Gastrocnemius medialis (tissue), 4 donors: ENCODE data around the gene ZNF541. TPM values are rescaled to one million over a fixed set of nuclear protein-coding genes. Genes with fewer than 3 reads are reported as not detected.

Experiments used
- ATAC-seq, 2 donors: fragments of 150-250 bp; one replicate each; pipeline ENCODE4 v1.9.1; 2016
- DNase-seq, 2 donors: peaks; one replicate each; pipeline ENCODE4 v3.0.0-alpha.2; 2019
- H3K27ac ChIP-seq, 4 donors: fragments of 200-600 bp; sonication (generic); 1 replicate in 1 of 4; 2 replicates in 3 of 4; pipeline ENCODE4 v1.5.1; 2016 to 2018; ENCODE audit warnings: mild to moderate bottlenecking in 2 of 4, moderate library complexity in 1 of 4
- H3K27me3 ChIP-seq, 3 donors: fragments of 200-600 bp; sonication (generic) in 2 of 3; 1 replicate in 1 of 3; 2 replicates in 2 of 3; pipeline versions ENCODE4 v1.5.1 to v1.6.0; 2016 to 2019; ENCODE audit warnings: mild to moderate bottlenecking in 1 of 3, moderate library complexity in 1 of 3
- H3K36me3 ChIP-seq, 2 donors: fragments of 200-600 bp; sonication (generic) in 1 of 2; one replicate each; pipeline ENCODE4 v1.5.1; 2017 to 2018
- H3K4me1 ChIP-seq, 2 donors: fragments of 200-600 bp; sonication (generic) in 1 of 2; one replicate each; pipeline ENCODE4 v1.5.1; 2016 to 2017; ENCODE audit warnings: mild to moderate bottlenecking in 2 of 2
- H3K4me3 ChIP-seq, 4 donors: fragments of 200-600 bp; sonication (generic) in 3 of 4; 1 replicate in 1 of 4; 2 replicates in 3 of 4; pipeline ENCODE4 v1.5.1; 2016 to 2019; ENCODE audit warnings: mild to moderate bottlenecking in 2 of 4
- H3K9me3 ChIP-seq, 3 donors: fragments of 200-600 bp; sonication (generic) in 2 of 3; 1 replicate in 1 of 3; 2 replicates in 2 of 3; pipeline ENCODE4 v1.5.1; 2016 to 2019
- POLR2A ChIP-seq, 2 donors: fragments of 450-650 bp; IDR thresholded peaks; one replicate each; pipeline ENCODE4 v1.6.1; 2017; ENCODE audit warnings: antibody characterized with exemption in 2 of 2, mild to moderate bottlenecking in 2 of 2, moderate library complexity in 2 of 2
- in situ Hi-C, 4 donors: fragments of 200-750 bp; cut with MboI; loops; one replicate each; pipeline versions ENCODE4 v1.15.0 to v1.8.0; 2017; ENCODE audit warnings: low sequenced_read_pairs in 4 of 4
- intact Hi-C: fragments of 100-400 bp; cut with DNase I; formaldehyde crosslinking; loops from one replicate; pipeline ENCODE4 v1.15.1; 2023; ENCODE audit warnings: low total_unique reads
- total RNA-seq, 4 donors: library from RNA; depleted of rRNA; stranded (reverse); fragments of >200 nt; gene quantifications; one replicate each; pipeline versions ENCODE4 v1.1.0 to v1.2.3, GENCODE V29; 2016
- TF ChIP-seq, protein P1 (sequence below), 5 experiments: fragments of 450-650 bp in 3 of 5; fragments of 200-600 bp in 2 of 5; sonication (generic) in 2 of 5; IDR thresholded peaks in 4 of 5; conservative IDR thresholded peaks in 1 of 5; 1 replicate in 4 of 5; 2 replicates in 1 of 5; pipeline ENCODE4 v1.5.1; 2016 to 2019; ENCODE audit warnings: antibody characterized with exemption in 5 of 5, mild to moderate bottlenecking in 3 of 5, moderate library complexity in 3 of 5

Gene ZNF541
- total RNA-seq, 4 donors from 2014 or later: not detected

- no peak for TF ChIP-seq POLR2A (IDR thresholded peaks at IDR 0.05)
- TF ChIP-seq, protein P1, sequence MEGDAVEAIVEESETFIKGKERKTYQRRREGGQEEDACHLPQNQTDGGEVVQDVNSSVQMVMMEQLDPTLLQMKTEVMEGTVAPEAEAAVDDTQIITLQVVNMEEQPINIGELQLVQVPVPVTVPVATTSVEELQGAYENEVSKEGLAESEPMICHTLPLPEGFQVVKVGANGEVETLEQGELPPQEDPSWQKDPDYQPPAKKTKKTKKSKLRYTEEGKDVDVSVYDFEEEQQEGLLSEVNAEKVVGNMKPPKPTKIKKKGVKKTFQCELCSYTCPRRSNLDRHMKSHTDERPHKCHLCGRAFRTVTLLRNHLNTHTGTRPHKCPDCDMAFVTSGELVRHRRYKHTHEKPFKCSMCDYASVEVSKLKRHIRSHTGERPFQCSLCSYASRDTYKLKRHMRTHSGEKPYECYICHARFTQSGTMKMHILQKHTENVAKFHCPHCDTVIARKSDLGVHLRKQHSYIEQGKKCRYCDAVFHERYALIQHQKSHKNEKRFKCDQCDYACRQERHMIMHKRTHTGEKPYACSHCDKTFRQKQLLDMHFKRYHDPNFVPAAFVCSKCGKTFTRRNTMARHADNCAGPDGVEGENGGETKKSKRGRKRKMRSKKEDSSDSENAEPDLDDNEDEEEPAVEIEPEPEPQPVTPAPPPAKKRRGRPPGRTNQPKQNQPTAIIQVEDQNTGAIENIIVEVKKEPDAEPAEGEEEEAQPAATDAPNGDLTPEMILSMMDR (IDR thresholded peaks at IDR 0.05 in 4 of 5, conservative IDR thresholded peaks at IDR 0.05 in 1 of 5): no peak
- Histone ChIP-seq H3K4me3 (no peak overlapping the region), H3K27ac (peak overlapping the region in 3 of 4 donors; percentile 49 to 98 (median 92)), H3K27me3 (no peaks in the 10 kb centered on the region), H3K4me1 (peaks cover 50 to 73% of the 10 kb centered on the region in 2 donors), H3K36me3 (no peaks in the 10 kb centered on the region), H3K9me3 (no peaks in the 10 kb centered on the region)
- peak in 1 of 2 donors; percentile 8 for ATAC-seq
- in situ Hi-C loops (no loop called here), intact Hi-C loops (no loop called here)
- DNase-seq: peak; percentile 33 to 45
Measured at GRCh38 chr19:47615230-47615629, 42.3 kb upstream of the ZNF541 start.

DNA sequence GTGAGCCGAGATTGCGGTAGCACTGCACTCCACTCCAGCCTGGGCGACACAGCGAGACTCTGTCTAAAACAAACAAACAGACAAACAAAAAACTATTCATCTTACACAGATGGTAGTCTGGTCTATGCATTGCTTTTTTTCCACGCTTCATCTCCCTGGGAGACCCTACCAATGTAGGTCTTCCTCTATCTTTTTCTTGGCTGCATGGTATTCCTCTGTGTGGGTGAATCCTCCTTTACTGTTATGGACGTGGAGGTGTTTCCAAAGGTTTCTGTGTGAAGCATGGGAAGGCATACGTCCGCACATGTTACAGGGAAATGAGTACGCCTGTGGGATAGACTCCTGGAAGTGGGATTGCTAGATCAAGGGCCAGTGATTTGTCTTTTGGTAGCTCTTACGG lies 41.6 kb upstream of the ZNF541 start:
- H3K4me1 ChIP-seq: peaks cover 44 to 67% of the 10 kb centered on the region in 2 donors
- H3K36me3 ChIP-seq: no peaks in the 10 kb centered on the region
- no peak for TF ChIP-seq POLR2A (IDR thresholded peaks at IDR 0.05)
- TF ChIP-seq, protein P1 (IDR thresholded peaks at IDR 0.05 in 4 of 5, conservative IDR thresholded peaks at IDR 0.05 in 1 of 5): no peak
- no peaks in the 10 kb centered on the region for H3K27me3 ChIP-seq
- H3K27ac ChIP-seq: peak overlapping the region in 3 of 4 donors; percentile 49 to 98 (median 92)
- intact Hi-C loops: no loop called here
- ATAC-seq (no peak), DNase-seq (no peak)
- H3K9me3 ChIP-seq: no peaks in the 10 kb centered on the region
- in situ Hi-C loops: no loop called here
- H3K4me3 ChIP-seq: no peak overlapping the region

GRCh38 chr19:47614021-47614295 lies 41.0 kb upstream of the ZNF541 start:
- peaks cover 39 to 61% of the 10 kb centered on the region in 2 donors for H3K4me1 ChIP-seq
- no peak overlapping the region for H3K4me3 ChIP-seq
- TF ChIP-seq POLR2A (IDR thresholded peaks at IDR 0.05): no peak
- TF ChIP-seq, protein P1 (IDR thresholded peaks at IDR 0.05 in 4 of 5, conservative IDR thresholded peaks at IDR 0.05 in 1 of 5): no peak
- no peak for DNase-seq
- in situ Hi-C loops: no loop called here
- intact Hi-C loops: no loop called here
- no peaks in the 10 kb centered on the region for H3K9me3 ChIP-seq
- H3K27ac ChIP-seq: peak overlapping the region; percentile 92 to 100 (median 99)
- no peaks in the 10 kb centered on the region for H3K27me3 ChIP-seq
- ATAC-seq: no peak
- no peaks in the 10 kb centered on the region for H3K36me3 ChIP-seq

GRCh38 chr19:47613165-47614020 lies 40.4 kb upstream of the ZNF541 start:
- H3K9me3 ChIP-seq: no peaks in the 10 kb centered on the region
- no peaks in the 10 kb centered on the region for H3K27me3 ChIP-seq
- intact Hi-C loops: no loop called here
- no peak for TF ChIP-seq POLR2A (IDR thresholded peaks at IDR 0.05)
- TF ChIP-seq, protein P1 (IDR thresholded peaks at IDR 0.05 in 4 of 5, conservative IDR thresholded peaks at IDR 0.05 in 1 of 5): no peak
- peaks cover 35 to 55% of the 10 kb centered on the region in 2 donors for H3K4me1 ChIP-seq
- no peaks in the 10 kb centered on the region for H3K36me3 ChIP-seq
- no peak for ATAC-seq
- in situ Hi-C loops: no loop called here
- DNase-seq: no peak
- H3K27ac ChIP-seq: peak overlapping the region; percentile 92 to 100 (median 99)
- H3K4me3 ChIP-seq: no peak overlapping the region
